B cell (primary cell): ENCODE results near the gene TMOD2. TPM values are rescaled to one million over a fixed set of nuclear protein-coding genes. Genes with fewer than 3 reads are reported as not detected.

Experiments used
- ATAC-seq: fragments of 200-7000 bp; cut with Tn5 transposase; one replicate; pipeline ENCODE4 v1.10.0; 2021; ENCODE audit warnings: low read depth, mild to moderate bottlenecking, moderate number of reproducible peaks, moderate library complexity
- CTCF ChIA-PET: fragments of 350-600 bp; sonication (Branson Sonifier 250); formaldehyde crosslinking; loops from one replicate; lab custom pipeline; 2021; ENCODE audit warnings: antibody characterized with exemption, inconsistent platforms; lab: Charles Lee
- POLR2A ChIA-PET: fragments of 350-600 bp; sonication (Branson Sonifier 250); formaldehyde crosslinking; loops from one replicate; lab custom pipeline; 2021; ENCODE audit warnings: antibody characterized with exemption; lab: Charles Lee
- DNase-seq: peaks from one replicate; pipeline ENCODE4 v3.0.0; 2013
- H2AFZ ChIP-seq: 2 replicates; pipeline ENCODE4 v1.6.1; 2012; ENCODE audit warnings: mild to moderate bottlenecking, low read depth, low read length; ENCODE audit not compliant: insufficient read depth, poor library complexity, severe bottlenecking
- H3K27ac ChIP-seq, 2 donors: 1 replicate in 1 of 2; 2 replicates in 1 of 2; pipeline ENCODE4 v1.5.1; 2012 to 2013; ENCODE audit warnings: low read length in 2 of 2, mild to moderate bottlenecking in 2 of 2, moderate library complexity in 1 of 2
- H3K27me3 ChIP-seq, 4 experiments: fragments of 200-600 bp in 1 of 4; sonication (generic) in 1 of 4; replicated peaks in 1 of 4; 1 replicate in 2 of 4; 2 replicates in 2 of 4; pipeline versions ENCODE4 v1.6.1 to v1.7.0; 2013 to 2016; ENCODE audit warnings: low read length in 3 of 4, mild to moderate bottlenecking in 2 of 4, mixed read lengths in 1 of 4, moderate library complexity in 1 of 4; ENCODE audit not compliant: insufficient read depth in 4 of 4, control insufficient read depth in 3 of 4; ENCODE audit errors: control extremely low read depth in 1 of 4
- H3K36me3 ChIP-seq, 2 experiments: replicated peaks in 1 of 2; 1 replicate in 1 of 2; 2 replicates in 1 of 2; pipeline versions ENCODE4 v1.6.1 to v1.7.1; 2013; ENCODE audit warnings: low read length in 1 of 2; ENCODE audit not compliant: insufficient read depth in 2 of 2, control insufficient read depth in 1 of 2; ENCODE audit errors: control extremely low read depth in 1 of 2, extremely low read depth in 1 of 2
- H3K4me1 ChIP-seq, 2 donors: fragments of 200-600 bp in 1 of 2; sonication (generic) in 1 of 2; 1 replicate in 1 of 2; 2 replicates in 1 of 2; pipeline versions ENCODE4 v1.5.1 to v1.6.1; 2013 to 2017; ENCODE audit warnings: low read length in 2 of 2; ENCODE audit not compliant: control insufficient read depth in 2 of 2, insufficient read depth in 2 of 2
- H3K4me2 ChIP-seq: replicated peaks from 2 replicates; pipeline ENCODE3; 2012; ENCODE audit warnings: mild to moderate bottlenecking, low read depth, low read length; ENCODE audit not compliant: poor library complexity, severe bottlenecking
- H3K4me3 ChIP-seq, 5 experiments: fragments of 200-600 bp in 1 of 5; sonication (generic) in 1 of 5; 1 replicate in 3 of 5; 2 replicates in 2 of 5; pipeline versions ENCODE4 v1.5.1 to v1.7.0; 2011 to 2016; ENCODE audit warnings: low read length in 4 of 5, mild to moderate bottlenecking in 4 of 5, low read depth in 2 of 5, control low read depth in 1 of 5, moderate library complexity in 1 of 5; ENCODE audit not compliant: insufficient read depth in 1 of 5; ENCODE audit errors: control extremely low read depth in 1 of 5, extremely low read depth in 1 of 5
- H3K79me2 ChIP-seq: fragments of 200-600 bp; sonication (generic); one replicate; pipeline ENCODE4 v1.6.0; 2016; ENCODE audit warnings: low read length; ENCODE audit not compliant: control insufficient read depth, insufficient read depth
- H3K9ac ChIP-seq: fragments of 200-600 bp; sonication (generic); 2 replicates; pipeline ENCODE4 v1.6.1; 2017; ENCODE audit warnings: mild to moderate bottlenecking, low read length, moderate library complexity
- H3K9me3 ChIP-seq, 3 donors: one replicate each; pipeline versions ENCODE4 v1.6.1 to v1.7.1; 2013; ENCODE audit warnings: low read length in 2 of 3; ENCODE audit not compliant: control insufficient read depth in 2 of 3, insufficient read depth in 1 of 3; ENCODE audit errors: control extremely low read depth in 1 of 3
- H4K20me1 ChIP-seq: 2 replicates; pipeline ENCODE4 v1.6.0; 2012; ENCODE audit warnings: mild to moderate bottlenecking, low read length; ENCODE audit not compliant: insufficient read depth, control insufficient read depth, poor library complexity, severe bottlenecking
- H3K27ac Mint-ChIP-seq: one replicate; pipeline ENCODE4 v1.8.0; 2021; ENCODE audit warnings: mixed read lengths
- H3K27me3 Mint-ChIP-seq: one replicate; pipeline ENCODE4 v1.8.0; 2021; ENCODE audit warnings: mixed read lengths
- H3K4me1 Mint-ChIP-seq: one replicate; pipeline ENCODE4 v1.8.0; 2021; ENCODE audit warnings: mixed read lengths
- H3K4me3 Mint-ChIP-seq: one replicate; pipeline ENCODE4 v1.8.0; 2021; ENCODE audit warnings: mixed read lengths
- H3K9me3 Mint-ChIP-seq: one replicate; pipeline ENCODE4 v1.8.0; 2022; ENCODE audit warnings: mixed read lengths; ENCODE audit not compliant: insufficient read depth
- CTCF ChIP-seq: fragments of 200-600 bp; IDR thresholded peaks from one replicate; pipeline ENCODE4 v1.8.0; 2022; ENCODE audit warnings: antibody characterized with exemption, mild to moderate bottlenecking
- EZH2 ChIP-seq: IDR thresholded peaks from 2 replicates; pipeline ENCODE4 v1.6.1; 2012; ENCODE audit warnings: borderline replicate concordance, low read depth, mild to moderate bottlenecking, moderate library complexity, low read length; ENCODE audit not compliant: insufficient read depth, poor library complexity, severe bottlenecking
- WGBS: methylation state at CpG from one replicate; pipeline ENCODE4 v1.1.5; 2013; ENCODE audit warnings: missing lambda C conversion rate; ENCODE audit not compliant: insufficient coverage; 5-methylcytosine and 5-hydroxymethylcytosine counted together
- intact Hi-C: fragments of 100-400 bp; cut with micrococcal nuclease; formaldehyde crosslinking; loops from one replicate; pipeline ENCODE4 v1.10.0; 2022
- polyA plus RNA-seq: library from polyadenylated mRNA; depleted of rRNA; stranded (reverse); fragments of >200 nt; gene quantifications from 2 replicates; pipeline ENCODE4 v1.2.3, GENCODE V29; 2012
- total RNA-seq, 2 donors: library from RNA; stranded (reverse); fragments of 120-200 nt in 1 of 2; gene quantifications; 1 replicate in 1 of 2; 2 replicates in 1 of 2; pipeline versions ENCODE4 v1.2.3 to v1.2.4, GENCODE V29; 2013 to 2022

Gene TMOD2
- total and polyA plus RNA-seq, 2 donors (not counting 1 experiment from before 2014, with no cell fraction given) = 5.7 to 25.9 TPM

- peak; percentile 12 for ATAC-seq
- H3K9ac ChIP-seq = peak overlapping the region; percentile 73
Measured at GRCh38 chr15:51736069-51736468, 15.3 kb upstream of the TMOD2 start.

More at GRCh38 chr15:51736069-51736468, 15.3 kb upstream of the TMOD2 start:
- no CpG with 5 or more reads among the region's 3 CpGs for WGBS
- ChIA-PET CTCF (interaction anchor here (1.1 to 10.8 kb wide), 8 partner anchors 10 to 87 kb away, joined by 4 to 133 read pairs (median 8); no protein-coding TSS in a partner anchor), POLR2A (interaction anchor here (2.6 kb wide), 2 partner anchors 15 to 40 kb away, joined by 16 read pairs; partner anchors contain the start of gene TMOD2)
- H4K20me1 ChIP-seq = no peaks in the 10 kb centered on the region
- Mint-ChIP-seq H3K27ac (peak overlapping the region; percentile 95), H3K9me3 (no peaks in the 10 kb centered on the region), H3K4me3 (peak overlapping the region; percentile 98), H3K27me3 (no peaks in the 10 kb centered on the region), H3K4me1 (peaks cover 68% of the 10 kb centered on the region)
- peak overlapping the region; percentile 68 to 93 (median 73) for H3K4me3 ChIP-seq
- DNase-seq = peak; percentile 37
- no peaks in the 10 kb centered on the region for H3K27me3 ChIP-seq
- peaks cover 0 to 16% of the 10 kb centered on the region in 2 experiments for H3K36me3 ChIP-seq
- H3K79me2 ChIP-seq = peaks cover 78% of the 10 kb centered on the region
- H3K27ac ChIP-seq = peak overlapping the region; percentile 74 to 85
- H3K4me1 ChIP-seq = peaks cover 59 to 67% of the 10 kb centered on the region in 2 donors
- H3K4me2 ChIP-seq = peak overlapping the region; percentile 79
- TF ChIP-seq EZH2 = no peak
- TF ChIP-seq CTCF = no peak
- peak overlapping the region; percentile 74 for H2AFZ ChIP-seq
- intact Hi-C loops = loop anchor here (1.0 to 10.0 kb wide), 6 partner anchors 10 to 939 kb away; partner anchors contain the start of genes AP4E1, ATOSA, TMOD2 and TMOD3
- H3K9me3 ChIP-seq = no peaks in the 10 kb centered on the region
